GM18511 (cell line): ENCODE data around the gene UNC80.
A peak's percentile ranks its signal among the peaks of the same experiment; 100 is the strongest.
"Not testable (repeated sequence)": the region's sequence is repeated elsewhere in the genome, so short reads cannot be mapped to it uniquely, and the experiment has no call there.

Experiments used
- ATAC-seq: cut with Tn5 transposase; IDR thresholded peaks from one replicate; pipeline ENCODE4 v1.9.1; 2021; ENCODE audit warnings: mild to moderate bottlenecking, moderate library complexity; ENCODE audit not compliant: unreplicated experiment

Gene UNC80, protein sequence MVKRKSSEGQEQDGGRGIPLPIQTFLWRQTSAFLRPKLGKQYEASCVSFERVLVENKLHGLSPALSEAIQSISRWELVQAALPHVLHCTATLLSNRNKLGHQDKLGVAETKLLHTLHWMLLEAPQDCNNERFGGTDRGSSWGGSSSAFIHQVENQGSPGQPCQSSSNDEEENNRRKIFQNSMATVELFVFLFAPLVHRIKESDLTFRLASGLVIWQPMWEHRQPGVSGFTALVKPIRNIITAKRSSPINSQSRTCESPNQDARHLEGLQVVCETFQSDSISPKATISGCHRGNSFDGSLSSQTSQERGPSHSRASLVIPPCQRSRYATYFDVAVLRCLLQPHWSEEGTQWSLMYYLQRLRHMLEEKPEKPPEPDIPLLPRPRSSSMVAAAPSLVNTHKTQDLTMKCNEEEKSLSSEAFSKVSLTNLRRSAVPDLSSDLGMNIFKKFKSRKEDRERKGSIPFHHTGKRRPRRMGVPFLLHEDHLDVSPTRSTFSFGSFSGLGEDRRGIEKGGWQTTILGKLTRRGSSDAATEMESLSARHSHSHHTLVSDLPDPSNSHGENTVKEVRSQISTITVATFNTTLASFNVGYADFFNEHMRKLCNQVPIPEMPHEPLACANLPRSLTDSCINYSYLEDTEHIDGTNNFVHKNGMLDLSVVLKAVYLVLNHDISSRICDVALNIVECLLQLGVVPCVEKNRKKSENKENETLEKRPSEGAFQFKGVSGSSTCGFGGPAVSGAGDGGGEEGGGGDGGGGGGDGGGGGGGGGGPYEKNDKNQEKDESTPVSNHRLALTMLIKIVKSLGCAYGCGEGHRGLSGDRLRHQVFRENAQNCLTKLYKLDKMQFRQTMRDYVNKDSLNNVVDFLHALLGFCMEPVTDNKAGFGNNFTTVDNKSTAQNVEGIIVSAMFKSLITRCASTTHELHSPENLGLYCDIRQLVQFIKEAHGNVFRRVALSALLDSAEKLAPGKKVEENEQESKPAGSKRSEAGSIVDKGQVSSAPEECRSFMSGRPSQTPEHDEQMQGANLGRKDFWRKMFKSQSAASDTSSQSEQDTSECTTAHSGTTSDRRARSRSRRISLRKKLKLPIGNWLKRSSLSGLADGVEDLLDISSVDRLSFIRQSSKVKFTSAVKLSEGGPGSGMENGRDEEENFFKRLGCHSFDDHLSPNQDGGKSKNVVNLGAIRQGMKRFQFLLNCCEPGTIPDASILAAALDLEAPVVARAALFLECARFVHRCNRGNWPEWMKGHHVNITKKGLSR (N-terminal part only)

GRCh38 chr2:209771474-209772289, at the start of gene UNC80:
Gene UNC80, plus strand, starts transcription at chr2:209771832. Its CDS starts 241 bp downstream, at chr2:209772073.
- peak; percentile 69 for ATAC-seq

- ATAC-seq = no peak
Measured at GRCh38 chr2:209726311-209726710, 45.3 kb upstream of the UNC80 start.

DNA sequence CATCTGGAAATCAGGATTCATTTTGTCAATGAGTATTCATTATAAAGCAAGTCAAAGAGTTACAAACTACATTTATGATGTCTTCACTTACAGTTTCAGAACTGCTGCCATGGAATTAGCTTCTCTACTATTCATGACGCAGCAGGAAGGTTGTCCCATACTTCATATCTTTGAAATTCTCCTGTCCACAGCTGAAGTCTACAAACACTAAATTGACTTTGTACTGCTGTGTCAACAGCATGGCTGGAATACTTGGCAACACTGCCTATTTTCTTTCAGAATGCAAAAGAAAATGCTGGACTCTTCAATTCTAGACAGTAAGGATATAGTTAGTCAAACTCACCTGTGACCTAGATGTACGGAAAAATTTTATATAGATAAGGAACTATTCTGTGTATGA, 44.6 kb upstream of the UNC80 start:
- ATAC-seq = no peak

DNA sequence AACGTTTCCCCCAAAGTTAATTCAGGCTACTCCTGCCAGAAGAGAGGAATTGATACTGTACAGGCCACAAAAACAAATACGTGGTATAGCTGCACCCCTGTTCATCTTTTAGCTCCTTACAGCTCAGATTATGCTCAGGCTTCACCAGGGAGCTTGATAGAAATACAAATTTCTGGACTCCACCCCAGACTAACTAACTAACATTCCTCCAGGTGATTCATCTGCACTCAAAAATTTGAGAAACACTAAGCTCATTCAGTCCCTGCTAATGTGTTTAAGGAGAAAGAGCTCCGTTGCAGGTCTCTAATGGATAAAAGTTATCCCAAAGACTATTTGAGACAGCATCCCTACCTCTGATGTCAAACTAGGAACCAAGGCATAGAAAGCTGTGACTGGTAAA, 36.8 kb upstream of the UNC80 start:
- no peak for ATAC-seq

DNA sequence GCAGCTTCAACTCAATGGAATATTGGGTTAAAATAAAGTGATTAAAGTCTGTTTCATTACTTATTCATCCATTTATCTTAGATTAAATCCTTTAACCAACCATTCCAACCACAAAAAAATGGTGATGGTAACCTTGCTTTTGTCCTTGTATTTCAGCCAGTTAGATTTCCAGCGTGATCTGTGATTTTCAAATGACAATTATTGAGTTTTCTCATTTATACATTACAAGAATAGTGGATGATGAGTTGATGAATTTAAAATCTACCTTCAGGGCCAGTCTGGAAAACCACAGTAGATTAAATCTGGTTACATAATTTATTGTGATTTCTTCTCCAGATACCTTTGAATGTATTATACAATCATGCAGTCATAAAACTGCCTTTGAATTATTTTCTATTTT, 29.7 kb upstream of the UNC80 start:
- ATAC-seq = no peak

DNA sequence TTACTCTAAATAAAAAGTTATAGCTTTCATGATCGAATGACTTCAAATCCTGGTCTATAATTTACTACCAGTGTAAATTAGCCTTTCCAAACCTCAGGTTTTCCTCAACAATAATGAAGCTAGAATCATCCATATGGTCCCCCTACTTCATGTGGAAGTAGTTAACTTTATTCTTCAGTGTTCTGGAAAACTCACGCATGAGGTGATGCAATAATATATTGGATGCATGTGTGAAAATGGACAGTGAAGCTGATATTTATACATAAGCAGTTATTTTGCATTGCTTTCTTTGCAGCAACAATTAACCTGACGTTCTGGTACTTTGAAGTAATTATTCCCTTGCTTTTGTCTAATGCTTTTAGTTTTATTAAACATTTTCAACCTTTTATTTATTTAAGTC, 18.6 kb upstream of the UNC80 start:
- no peak for ATAC-seq

DNA sequence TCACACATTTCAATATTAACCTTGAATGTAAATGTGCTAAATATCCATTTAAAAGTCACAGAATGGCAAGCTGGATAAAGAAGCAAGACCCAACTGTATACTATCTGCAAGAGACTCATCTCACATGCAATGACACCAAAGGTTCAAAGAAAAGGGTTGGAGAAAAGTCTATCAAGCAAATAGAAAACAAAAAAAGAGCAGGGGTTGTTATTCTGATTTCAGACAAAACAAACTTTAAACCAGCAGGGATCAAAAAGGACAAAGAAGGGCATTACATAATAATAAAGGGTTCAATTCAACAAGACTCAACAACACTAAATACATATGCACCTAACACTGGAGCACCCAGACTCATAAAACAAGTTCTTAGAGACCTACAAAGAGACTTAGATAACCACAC, 14.5 kb upstream of the UNC80 start:
- no peak for ATAC-seq

DNA sequence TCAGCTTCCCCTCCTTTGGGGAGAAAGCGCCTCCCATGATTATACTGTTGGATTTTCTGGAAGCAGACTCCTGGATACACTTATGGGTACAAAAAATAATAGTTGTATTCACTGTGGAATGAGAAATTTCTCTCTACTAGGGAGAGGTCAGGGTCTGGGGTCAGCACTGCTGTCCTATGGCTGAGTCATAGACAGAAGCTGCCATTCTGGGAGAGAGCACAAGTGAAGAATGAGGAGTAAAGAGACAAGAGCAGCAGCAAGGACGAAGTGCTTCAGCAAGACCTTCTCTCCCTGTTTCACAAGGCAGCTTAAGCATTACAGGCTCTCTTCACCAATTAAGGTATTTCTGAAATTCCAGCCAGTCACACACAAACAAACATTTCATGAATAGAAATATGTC, 10.1 kb upstream of the UNC80 start:
- no peak for ATAC-seq

GRCh38 chr2:209762563-209762962, 9.1 kb upstream of the UNC80 start:
- no peak for ATAC-seq

- ATAC-seq = no peak
Measured at GRCh38 chr2:209763106-209763505, 8.5 kb upstream of the UNC80 start.

DNA sequence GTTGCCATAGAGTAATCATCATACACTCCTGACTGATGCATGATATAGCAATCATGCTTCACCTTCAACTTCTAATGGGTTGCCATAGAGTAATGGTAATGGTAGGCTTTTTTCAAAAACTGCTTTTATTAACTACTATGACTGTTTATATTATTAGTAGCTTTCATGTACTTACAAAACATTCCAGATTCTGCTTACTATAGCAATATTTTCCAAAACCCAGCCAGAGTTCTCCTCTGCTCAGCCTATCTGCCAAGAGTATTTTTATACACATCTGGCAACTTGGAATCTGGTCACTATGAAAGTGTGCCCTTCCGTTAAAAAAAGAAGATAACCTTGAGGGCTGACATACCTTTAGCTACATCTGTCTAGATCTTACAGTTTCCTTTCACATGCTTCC, 5.0 kb upstream of the UNC80 start:
- ATAC-seq = no peak

GRCh38 chr2:209767316-209767715, 4.3 kb upstream of the UNC80 start:
- no peak for ATAC-seq

DNA sequence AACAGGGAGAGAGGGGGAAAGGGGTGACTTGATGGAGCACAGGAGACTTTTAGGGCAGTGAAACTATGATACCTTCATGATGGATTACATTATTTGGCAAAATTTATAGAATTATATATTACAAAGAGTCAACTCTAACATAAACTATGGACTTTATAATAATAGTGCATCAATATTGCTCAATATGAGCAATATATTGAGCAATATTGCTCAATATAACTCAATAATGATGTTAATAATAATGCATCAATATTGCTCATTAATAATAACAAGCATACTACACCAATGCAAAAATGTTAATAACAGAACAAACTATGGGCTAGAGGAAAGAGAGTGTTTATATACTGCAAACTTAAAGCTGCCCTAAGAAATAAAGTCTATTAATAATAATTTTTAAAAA, 3.1 kb upstream of the UNC80 start:
- ATAC-seq = no peak

DNA sequence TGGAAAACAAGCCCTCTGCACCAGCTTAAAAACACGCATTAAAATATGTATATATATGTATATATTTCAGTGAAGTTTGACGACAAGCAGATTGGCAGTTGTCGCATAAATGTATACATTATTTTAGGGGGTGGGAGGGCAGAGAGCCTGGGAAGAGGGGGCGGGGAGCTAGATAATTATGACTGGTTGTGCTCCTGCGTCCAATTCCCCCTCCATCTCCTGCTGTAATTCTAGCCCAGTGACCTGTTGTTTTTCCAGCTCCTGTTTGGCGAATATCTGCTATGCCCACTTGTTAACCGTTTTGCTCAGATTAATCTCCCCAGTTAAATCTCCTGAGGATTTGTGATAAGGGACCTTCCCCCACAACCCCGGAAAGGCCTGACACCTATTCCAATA, 656 bp downstream of the UNC80 start:
- no peak for ATAC-seq

GRCh38 chr2:209773377-209773776, 1.7 kb downstream of the UNC80 start:
- ATAC-seq = no peak

- ATAC-seq = no peak
Measured at GRCh38 chr2:209787416-209787815, 15.8 kb downstream of the UNC80 start.

GRCh38 chr2:209788925-209789324, 17.3 kb downstream of the UNC80 start:
- ATAC-seq = no peak

- no peak for ATAC-seq
Measured at GRCh38 chr2:209790066-209790728, 18.6 kb downstream of the UNC80 start.

DNA sequence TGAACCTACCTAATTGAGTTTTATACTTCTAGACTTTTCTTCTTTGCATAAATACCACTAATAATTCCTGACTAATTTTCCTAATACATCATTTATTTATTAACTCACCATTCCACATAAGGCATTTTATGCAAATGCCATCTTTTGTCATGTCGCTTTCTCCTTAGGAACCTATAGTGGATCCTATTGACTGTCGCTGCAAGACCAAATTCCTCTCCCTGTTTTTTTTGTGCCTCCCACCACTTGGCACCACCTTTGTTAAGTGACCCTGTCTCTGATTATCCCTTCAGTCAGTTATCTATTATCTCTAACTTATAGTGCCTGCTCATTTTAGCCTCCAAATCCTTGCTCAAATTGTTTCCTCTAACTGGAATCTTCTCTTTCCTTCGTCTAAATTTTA, 19.5 kb downstream of the UNC80 start:
- ATAC-seq = no peak

- not testable (repeated sequence) for ATAC-seq
Measured at GRCh38 chr2:209795425-209795824, 23.8 kb downstream of the UNC80 start.
